KOPT-K1 (cell line): Measurements from ENCODE around the gene UBE2Q1.
"Not testable (repeated sequence)": the region's sequence is repeated elsewhere in the genome, so short reads cannot be mapped to it uniquely, and the experiment has no call there.

ENCODE experiments used
- H3K27ac ChIP-seq: fragments of 200-600 bp; sonication (generic); 2 replicates; pipeline ENCODE4 v1.5.1; 2016; ENCODE audit warnings: antibody characterized with exemption, mild to moderate bottlenecking, low read depth, low read length; ENCODE audit not compliant: poor library complexity, severe bottlenecking
- H3K36me3 ChIP-seq: fragments of 200-600 bp; sonication (generic); 2 replicates; pipeline ENCODE4 v1.5.1; 2017; ENCODE audit warnings: antibody characterized with exemption, mild to moderate bottlenecking, low read length, moderate library complexity; ENCODE audit not compliant: insufficient read depth
- H3K9me3 ChIP-seq: fragments of 200-600 bp; sonication (generic); 2 replicates; pipeline ENCODE4 v1.5.1; 2017; ENCODE audit warnings: antibody characterized with exemption, low read length, mild to moderate bottlenecking; ENCODE audit not compliant: insufficient read depth, poor library complexity, severe bottlenecking

The UBE2Q1 gene

GRCh38 chr1:154548028-154548427, 10.4 kb downstream of the UBE2Q1 start:
- Histone ChIP-seq H3K36me3 (peaks cover 51% of the 10 kb centered on the region), H3K27ac (no peak overlapping the region), H3K9me3 (no peaks in the 10 kb centered on the region)

DNA sequence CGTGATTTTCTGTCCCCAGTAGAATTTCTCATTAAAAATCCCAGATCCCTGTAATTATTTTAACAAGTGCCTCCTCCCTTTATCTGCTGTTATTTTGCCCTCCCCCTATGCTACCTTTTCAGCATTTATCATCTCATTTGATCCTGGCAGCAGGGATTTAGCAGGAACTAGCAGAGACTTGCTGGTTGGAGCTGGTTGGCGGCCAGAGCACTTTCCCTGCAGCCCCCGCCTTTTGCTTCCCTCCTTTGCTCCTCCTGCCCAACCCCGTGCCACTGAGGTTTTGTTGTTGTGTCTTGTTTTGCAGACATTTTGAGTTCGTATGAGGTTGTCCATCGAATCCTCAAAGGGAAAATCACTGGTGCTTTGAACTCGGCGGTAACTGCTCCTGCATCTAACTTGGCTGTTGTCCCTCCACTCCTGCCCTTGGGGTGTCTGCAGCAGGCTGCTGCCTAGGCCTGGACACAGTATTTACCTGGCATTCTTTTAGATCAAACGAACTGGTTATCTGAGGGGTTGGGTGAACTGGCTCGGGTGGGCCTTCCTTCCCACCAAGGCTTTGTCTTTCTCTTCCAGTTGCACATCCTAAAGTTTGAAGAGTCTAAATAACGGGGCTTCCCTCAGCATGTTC, 11.2 kb downstream of the UBE2Q1 start:
- Histone ChIP-seq H3K9me3 (no peaks in the 10 kb centered on the region), H3K27ac (no peak overlapping the region), H3K36me3 (peaks cover 43% of the 10 kb centered on the region)

GRCh38 chr1:154546264-154547063, 12.0 kb downstream of the UBE2Q1 start:
- no peak overlapping the region for H3K27ac ChIP-seq
- no peaks in the 10 kb centered on the region for H3K9me3 ChIP-seq
- H3K36me3 ChIP-seq, result peaks cover 35% of the 10 kb centered on the region

DNA sequence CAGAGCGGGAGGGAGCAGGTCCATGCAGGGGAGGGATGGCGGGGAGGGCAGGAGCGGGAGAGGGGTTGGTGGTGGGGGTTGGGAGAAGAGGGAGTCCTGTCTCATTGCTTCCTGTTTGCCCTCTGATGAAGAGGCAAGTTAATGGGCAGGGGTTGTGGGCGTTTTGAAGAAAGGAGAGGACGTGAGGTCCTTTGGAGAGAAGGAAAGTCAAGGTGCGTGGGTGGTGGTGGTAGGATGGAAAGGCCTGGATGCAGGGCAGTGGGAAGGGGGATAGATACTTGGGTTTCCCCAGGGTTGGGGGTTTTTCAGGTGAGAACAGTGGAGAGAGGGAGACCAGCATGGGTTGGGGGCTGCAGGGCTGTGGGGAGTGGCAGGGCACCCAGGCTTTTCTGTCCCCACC, 17.2 kb downstream of the UBE2Q1 start:
- no peaks in the 10 kb centered on the region for H3K9me3 ChIP-seq
- no peak overlapping the region for H3K27ac ChIP-seq
- H3K36me3 ChIP-seq, result no peaks in the 10 kb centered on the region

DNA sequence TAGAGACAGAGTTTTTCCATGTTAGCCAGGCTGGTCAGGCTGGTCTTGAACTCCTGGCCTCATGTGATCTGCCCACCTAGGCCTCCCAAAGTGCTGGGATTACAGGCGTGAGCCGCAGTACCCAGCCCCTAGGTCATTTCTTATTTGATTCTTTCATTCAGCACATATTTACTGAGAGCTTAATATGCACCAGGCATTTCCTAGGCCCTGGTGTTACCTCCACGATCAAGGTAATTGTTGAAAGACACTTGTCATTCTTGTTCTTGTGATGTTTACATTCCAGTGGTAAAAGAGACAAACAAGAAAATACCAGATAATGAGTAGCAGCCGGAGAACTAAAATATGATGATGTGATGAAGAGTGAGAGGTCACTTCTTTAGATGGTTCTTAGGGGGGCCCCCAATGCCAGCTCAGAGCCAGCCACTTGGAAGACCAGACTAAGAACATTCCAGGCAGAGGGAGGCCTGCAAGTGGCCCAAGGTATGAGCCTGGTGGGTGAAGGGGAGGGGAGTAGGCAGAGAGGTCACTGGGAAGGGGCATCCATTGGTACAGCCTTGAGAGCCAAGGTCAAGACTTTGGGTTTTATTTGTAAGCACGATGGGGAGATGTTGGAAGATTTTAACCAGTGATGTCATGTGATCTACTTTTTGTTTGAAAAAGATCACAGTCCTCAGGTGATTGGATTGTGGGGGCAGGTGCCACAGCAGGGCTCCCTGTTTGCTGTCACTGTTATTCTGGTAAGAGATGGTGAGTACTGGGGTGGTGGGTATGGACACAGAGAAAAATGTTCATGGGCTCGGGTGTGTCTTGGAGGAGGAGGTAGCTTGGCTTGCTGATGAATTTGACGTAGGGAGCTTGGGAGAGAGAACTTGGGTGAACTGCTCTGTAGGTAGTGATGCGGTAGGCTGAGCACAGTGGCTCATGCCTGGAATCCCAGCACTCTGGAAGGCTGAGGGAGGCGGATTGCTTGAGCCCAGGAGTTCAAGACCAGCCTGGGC, 18.7 kb downstream of the UBE2Q1 start:
- Histone ChIP-seq H3K9me3 (no peaks in the 10 kb centered on the region), H3K36me3 (no peaks in the 10 kb centered on the region), H3K27ac (no peak overlapping the region)

GRCh38 chr1:154536570-154536969, 21.9 kb downstream of the UBE2Q1 start:
- Histone ChIP-seq H3K36me3 (no peaks in the 10 kb centered on the region), H3K27ac (no peak overlapping the region)

DNA sequence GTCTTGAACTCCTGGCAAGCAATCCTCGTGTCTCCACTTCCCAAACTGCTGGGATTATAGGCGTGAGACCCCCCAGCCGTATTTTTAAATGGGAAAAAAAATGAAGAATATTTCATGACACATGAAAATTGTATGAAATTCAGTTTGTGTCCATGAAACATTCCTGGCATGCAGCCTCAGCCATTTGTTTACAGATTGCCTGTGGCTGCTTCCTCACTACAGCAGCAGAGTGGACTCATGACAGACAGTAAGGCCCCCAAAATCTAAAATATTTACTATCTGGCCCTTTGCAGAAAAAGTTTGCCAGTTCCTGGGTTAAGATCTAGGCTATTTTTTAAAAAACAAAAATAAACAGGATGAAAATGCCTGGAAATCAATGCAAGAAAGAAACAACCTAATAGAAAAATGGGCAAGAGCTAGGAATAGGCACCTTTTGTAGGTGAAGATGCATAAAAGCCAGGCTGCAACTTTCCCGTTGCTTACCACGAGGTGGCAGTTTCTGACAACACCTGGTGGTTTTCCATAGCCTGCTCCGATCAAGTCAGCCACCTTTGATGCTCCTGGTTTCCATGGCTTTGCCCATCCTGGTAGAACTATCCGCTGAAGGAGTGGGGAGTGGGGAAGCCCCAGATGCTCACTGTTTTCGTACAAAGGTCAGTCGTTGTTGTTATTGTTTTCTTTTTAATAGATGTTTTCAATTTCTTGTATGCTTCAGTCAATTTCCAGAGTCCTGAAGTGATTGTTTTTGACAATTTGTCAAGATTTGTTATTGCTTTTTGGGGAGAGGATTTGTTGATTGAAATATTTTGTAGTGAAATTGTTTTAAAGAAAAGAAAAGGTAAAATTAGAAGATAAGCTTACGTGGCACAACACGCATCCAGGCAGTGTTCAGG, 24.3 kb downstream of the UBE2Q1 start:
- no peak overlapping the region for H3K27ac ChIP-seq

More at GRCh38 chr1:154536570-154536969, 21.9 kb downstream of the UBE2Q1 start:
- no peaks in the 10 kb centered on the region for H3K9me3 ChIP-seq

DNA sequence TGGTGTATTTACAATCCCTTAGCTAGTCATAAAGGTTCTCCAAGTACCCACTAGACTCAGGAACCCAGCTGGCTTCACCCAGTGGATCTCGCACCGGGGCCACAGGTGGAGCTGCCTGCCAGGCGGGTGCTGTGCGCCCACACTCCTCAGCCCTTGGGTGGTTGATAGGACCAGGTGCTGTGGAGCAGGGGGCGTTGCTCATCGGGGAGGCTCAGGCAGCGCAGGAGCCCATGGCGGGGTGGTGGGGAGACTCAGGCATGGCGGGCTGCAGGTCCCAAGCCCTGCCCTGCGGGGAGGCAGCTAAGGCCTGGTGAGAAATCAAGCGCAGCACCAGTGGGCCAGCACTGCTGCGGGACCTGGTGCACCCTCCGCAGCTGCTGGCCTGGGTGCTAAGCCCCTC, 26.5 kb downstream of the UBE2Q1 start:
- H3K9me3 ChIP-seq, H3K36me3 ChIP-seq, H3K27ac ChIP-seq: not testable (repeated sequence)

More for the DNA sequence above, 24.3 kb downstream of the UBE2Q1 start:
- Histone ChIP-seq H3K36me3 (no peaks in the 10 kb centered on the region), H3K9me3 (no peaks in the 10 kb centered on the region)

GRCh38 chr1:154529308-154529707, 29.2 kb downstream of the UBE2Q1 start:
- H3K36me3 ChIP-seq, result no peaks in the 10 kb centered on the region
- H3K27ac ChIP-seq, result no peak overlapping the region
- no peaks in the 10 kb centered on the region for H3K9me3 ChIP-seq

DNA sequence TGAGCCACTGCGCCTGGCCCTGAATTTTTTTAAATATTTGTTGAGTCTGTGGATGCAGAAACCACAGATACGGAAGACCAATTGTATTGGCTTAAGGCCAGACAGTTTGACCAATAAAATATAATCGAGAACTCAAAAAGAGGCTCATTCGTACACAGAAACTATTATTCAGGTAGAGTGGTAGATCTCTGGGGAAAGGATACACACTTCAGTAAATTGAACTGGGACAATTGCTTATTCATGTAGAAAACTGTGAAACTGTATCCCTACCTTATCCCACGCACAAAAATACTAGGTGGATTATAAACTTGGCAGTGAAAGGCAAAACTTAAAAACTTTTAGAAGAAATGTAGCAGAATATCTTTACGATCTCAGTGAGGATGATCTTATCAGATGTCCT, 31.3 kb downstream of the UBE2Q1 start:
- H3K27ac ChIP-seq, result no peak overlapping the region
- no peaks in the 10 kb centered on the region for H3K36me3 ChIP-seq
- no peaks in the 10 kb centered on the region for H3K9me3 ChIP-seq

- Histone ChIP-seq H3K36me3 (no peaks in the 10 kb centered on the region), H3K9me3 (no peaks in the 10 kb centered on the region), H3K27ac (no peak overlapping the region)
These were observed 33.6 kb downstream of the UBE2Q1 start for GRCh38 chr1:154524881-154525280.

- Histone ChIP-seq H3K27ac (no peak overlapping the region), H3K9me3 (no peaks in the 10 kb centered on the region), H3K36me3 (no peaks in the 10 kb centered on the region)
These were observed 36.8 kb downstream of the UBE2Q1 start for GRCh38 chr1:154521695-154522094.

DNA sequence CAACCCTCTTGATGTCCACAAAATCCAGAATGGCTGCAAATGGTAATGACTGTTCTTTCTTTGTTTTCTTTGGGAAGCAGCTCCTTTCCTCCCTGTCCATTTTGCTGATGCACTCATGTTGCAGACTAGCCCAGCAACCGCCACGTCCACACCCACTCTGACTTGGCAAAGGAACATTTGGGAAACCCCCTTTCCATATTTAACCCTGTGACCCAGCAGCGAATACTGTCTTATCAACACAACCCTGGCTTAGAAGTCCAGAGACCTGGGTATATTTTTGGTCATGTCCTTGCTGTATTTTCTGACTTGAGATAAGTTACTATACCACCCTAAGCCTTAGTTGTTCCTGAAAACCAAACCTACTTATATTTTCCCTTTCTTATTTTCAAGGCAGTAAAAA, 38.1 kb downstream of the UBE2Q1 start:
- Histone ChIP-seq H3K36me3 (no peaks in the 10 kb centered on the region), H3K9me3 (no peaks in the 10 kb centered on the region), H3K27ac (no peak overlapping the region)

DNA sequence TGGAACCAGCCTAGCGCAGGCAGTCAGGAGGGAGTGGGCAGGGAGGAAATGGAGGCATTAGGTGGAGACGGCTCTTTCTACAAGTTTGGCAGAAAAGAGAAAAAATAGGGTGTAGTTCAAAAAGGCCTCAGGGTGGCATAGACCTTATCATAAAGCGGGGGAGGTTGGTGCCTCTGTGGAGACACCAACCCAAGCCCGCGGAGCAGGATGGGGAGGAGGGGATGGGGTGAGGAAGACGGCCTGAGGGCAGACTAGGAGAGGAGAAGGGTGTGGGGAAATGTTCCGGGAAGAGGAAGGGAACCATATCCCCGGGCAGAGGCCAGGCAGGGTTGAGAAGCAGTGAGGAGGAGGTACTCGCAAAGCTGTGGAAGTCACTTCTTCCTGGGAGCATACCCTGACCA, 38.9 kb downstream of the UBE2Q1 start:
- H3K9me3 ChIP-seq, result no peaks in the 10 kb centered on the region
- H3K27ac ChIP-seq, result no peak overlapping the region
- H3K36me3 ChIP-seq, result no peaks in the 10 kb centered on the region
